WTC11 (cell line): ENCODE data around the gene DPY19L3.

ENCODE experiments used
- E2F4 ChIP-seq: sonication (generic); formaldehyde crosslinking; IDR thresholded peaks from 2 replicates; pipeline ENCODE4 v1.8.1; 2022; ENCODE audit warnings: low read depth, mild to moderate bottlenecking, moderate library complexity, missing genetic modification reagents, borderline replicate concordance
- MLX ChIP-seq: sonication (generic); formaldehyde crosslinking; IDR thresholded peaks from 2 replicates; pipeline ENCODE4 v1.8.1; 2023; ENCODE audit warnings: mild to moderate bottlenecking, missing genetic modification reagents, moderate library complexity
- RELA ChIP-seq: sonication (generic); formaldehyde crosslinking; IDR thresholded peaks from 2 replicates; pipeline ENCODE4 v1.8.1; 2022; ENCODE audit warnings: missing genetic modification reagents, mild to moderate bottlenecking, borderline replicate concordance
- TCF7 ChIP-seq: sonication (generic); formaldehyde crosslinking; IDR thresholded peaks from 2 replicates; pipeline ENCODE4 v1.8.0; 2022; ENCODE audit warnings: mild to moderate bottlenecking, low read depth, missing genetic modification reagents, moderate library complexity
- ZBTB21 ChIP-seq: sonication (generic); formaldehyde crosslinking; IDR thresholded peaks from 2 replicates; pipeline ENCODE4 v1.8.1; 2023; ENCODE audit warnings: mild to moderate bottlenecking, missing genetic modification reagents, borderline replicate concordance
- TF ChIP-seq, protein P1 (sequence below): sonication (generic); formaldehyde crosslinking; IDR thresholded peaks from 2 replicates; pipeline ENCODE4 v1.8.0; 2022; ENCODE audit warnings: mild to moderate bottlenecking, missing genetic modification reagents

GRCh38 chr19:32357720-32358119 is 47.9 kb upstream of the DPY19L3 start:
- TF ChIP-seq TCF7: no peak
- no peak for TF ChIP-seq ZBTB21 (CRISPR knock-in tag)
- no peak for TF ChIP-seq RELA (CRISPR knock-in tag)
- TF ChIP-seq, protein P1, sequence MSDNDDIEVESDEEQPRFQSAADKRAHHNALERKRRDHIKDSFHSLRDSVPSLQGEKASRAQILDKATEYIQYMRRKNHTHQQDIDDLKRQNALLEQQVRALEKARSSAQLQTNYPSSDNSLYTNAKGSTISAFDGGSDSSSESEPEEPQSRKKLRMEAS (CRISPR knock-in tag): no peak
- no peak for TF ChIP-seq MLX
- TF ChIP-seq E2F4 (CRISPR knock-in tag): no peak
